GM18511 (cell line): ENCODE data around the gene FRMD3.

ENCODE experiments used
- ATAC-seq: cut with Tn5 transposase; IDR thresholded peaks from one replicate; pipeline ENCODE4 v1.9.1; 2021; ENCODE audit warnings: mild to moderate bottlenecking, moderate library complexity; ENCODE audit not compliant: unreplicated experiment

The FRMD3 gene

DNA sequence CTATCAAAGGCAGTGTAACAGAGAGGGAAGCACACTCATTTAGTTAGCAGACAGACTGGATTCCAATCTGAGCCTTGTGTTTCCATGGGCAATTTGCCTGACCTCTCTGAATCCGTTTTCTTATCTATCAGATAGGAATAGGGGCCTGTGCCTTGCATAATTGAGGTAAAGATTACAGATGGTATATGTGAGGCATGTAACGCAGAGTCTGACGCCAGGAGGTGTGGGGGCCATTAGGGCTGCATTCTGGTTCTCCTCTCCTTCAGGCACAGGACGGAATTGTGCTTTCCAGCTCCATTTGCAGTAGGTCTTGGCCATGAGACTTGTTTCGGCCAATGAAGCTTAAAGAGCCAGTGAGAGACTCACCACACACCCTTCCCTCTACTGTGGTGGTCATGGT, 97.6 kb downstream of the FRMD3 start:
- ATAC-seq, result no peak

DNA sequence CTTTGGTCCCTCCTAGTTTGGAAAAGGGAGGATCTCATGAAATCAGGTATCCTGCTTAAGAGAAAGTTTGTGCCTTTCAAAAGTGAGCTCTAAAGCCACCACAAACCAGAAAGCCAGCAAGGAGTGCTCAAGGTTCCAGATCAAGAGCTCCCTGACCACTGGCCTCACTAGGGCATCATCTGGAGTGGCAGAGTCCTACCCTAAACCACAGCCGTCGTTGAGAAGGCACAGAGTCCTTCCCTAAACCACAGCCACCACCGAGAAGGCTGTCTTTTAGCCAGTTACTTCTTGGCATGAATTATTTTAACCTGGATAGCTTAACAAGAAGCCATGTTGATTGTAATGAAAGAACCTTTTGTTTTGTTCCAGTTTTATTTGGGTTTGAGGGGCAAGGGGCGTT, 102.9 kb downstream of the FRMD3 start:
- ATAC-seq, result no peak

DNA sequence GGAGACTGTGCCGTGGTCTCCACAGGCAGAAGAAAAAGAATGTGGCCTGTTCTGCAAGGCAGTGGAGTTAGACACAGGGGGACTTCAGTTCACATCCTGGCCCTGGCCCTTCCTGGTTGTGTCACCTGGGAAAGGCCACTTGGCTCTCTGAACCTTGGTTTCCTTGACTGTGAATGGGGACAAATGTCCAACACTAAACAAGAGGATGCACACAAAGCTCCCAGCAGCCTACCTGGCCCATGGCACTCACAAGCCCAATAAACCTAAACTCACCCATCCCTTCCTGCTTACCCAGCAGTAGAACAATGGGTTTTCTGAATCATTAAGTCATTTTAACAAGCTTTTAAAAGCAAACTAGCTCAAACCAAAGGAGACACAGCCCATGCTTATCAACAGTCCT, 103.9 kb downstream of the FRMD3 start:
- ATAC-seq, result no peak

DNA sequence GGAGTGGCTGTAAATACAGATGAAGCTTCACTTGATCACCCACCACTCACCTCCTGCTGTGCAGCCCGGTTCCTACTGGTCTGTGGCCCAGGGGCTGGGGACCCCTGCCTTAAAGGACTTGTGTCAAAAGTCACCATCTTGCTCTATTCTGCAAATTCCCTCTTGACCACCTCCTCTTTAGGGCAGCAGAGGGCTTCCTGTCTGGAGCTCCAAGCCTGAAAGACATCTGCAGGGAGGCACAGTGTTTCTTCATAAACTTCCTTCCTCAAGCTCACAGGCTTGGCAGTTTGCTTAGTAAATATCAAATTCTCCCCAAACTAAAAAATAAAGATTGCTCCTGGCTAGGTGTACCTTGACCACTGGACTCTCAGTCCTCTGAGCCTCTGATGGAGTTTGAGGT, 104.4 kb downstream of the FRMD3 start:
- no peak for ATAC-seq

DNA sequence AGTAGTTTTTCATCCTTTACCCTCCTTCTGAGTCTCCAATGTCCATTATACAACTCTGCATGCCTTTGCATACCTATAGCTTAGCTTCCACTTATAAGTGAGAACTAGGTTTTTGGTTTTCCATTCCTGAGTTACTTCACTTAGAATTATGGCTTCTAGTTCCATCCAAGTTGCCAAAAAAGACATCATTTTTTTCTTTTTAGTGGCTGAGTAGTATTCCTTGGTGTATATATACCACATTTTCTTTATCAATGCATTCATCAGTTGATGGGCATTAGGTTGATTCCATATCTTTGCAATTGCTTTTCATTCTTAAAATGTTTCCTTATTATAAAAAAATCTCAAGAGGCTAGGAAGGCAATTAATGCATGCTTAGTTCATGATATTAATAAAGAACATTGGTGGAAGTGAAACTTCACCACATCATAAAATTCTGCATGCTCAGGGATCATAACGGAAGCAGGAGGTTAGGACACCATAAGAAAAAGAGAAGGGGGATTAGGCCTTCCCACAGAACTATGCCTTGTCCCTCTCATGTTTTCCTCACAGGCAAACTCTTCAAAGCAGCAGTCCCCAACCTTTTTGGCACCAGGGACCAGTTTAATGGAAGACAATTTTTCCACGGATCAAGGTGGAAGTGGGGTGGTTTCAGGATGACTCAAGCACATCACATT, 105.2 kb downstream of the FRMD3 start:
- no peak for ATAC-seq

DNA sequence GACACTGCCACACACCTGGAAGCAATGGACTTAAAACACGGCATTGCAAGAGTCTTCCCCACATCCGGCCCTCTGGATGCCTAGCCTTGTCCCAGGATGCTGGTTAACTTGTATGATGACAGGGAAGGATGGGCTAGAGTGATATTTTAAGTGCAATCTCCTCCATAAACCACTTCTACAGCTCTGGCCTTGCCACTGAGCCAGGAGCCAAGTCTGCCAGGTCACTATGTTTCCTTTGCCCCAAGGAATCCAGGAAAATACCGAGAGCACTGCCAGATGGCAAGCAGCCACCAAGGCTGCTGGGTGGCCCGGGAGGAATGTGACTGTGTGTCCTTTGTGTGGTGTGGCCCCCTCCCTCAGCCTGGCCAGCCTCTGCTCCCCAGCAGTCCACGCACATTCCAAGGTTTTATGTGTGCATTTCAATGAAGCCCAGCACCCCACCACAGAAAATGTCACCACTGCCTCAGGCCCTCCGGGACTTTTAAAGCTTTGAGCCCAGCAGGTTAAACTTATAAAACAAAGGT, 106.0 kb downstream of the FRMD3 start:
- ATAC-seq, result no peak

DNA sequence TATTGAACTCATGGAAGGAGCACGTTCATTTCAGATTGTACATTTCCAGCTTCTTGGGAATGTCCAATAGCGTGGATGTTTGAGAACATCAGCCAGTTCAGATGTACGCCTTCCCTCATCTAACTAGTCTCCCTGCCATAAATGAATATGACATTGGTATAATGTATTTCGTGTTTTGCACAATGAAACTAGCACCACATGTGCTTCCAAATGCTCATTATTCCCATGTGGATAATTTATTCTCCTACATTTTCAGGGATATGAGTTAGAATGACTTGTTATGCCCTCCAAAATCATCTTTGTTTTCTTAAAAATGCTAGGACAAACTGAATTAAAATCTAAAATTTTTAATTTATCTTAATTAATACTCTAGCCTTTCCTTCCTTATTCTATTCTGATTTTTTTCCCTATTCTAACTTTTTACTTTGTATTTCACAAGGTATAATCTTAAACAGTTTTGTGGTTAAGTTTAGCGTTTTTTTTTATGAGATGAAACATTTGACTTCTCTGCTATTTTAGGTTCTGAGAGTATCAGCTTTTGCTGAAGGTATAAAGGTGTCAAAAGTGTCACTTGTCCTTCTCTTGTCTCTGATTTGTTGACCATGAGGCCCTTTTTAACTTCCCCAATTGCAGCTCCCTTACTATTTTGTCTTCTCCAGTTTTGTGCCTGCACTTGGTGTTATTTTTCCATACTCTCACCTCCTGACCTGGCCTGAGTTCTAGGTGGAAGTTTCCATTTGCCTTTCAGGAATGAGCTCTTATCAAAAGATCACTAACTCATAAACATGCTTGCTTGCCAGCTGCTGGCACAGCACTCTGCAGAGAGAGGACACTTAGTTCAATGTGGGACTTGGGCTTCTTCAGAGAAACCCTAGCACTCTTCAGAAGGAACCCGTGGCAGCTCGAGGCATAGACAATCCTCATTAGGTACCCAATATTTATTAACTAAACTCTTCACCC, 106.8 kb downstream of the FRMD3 start:
- no peak for ATAC-seq

DNA sequence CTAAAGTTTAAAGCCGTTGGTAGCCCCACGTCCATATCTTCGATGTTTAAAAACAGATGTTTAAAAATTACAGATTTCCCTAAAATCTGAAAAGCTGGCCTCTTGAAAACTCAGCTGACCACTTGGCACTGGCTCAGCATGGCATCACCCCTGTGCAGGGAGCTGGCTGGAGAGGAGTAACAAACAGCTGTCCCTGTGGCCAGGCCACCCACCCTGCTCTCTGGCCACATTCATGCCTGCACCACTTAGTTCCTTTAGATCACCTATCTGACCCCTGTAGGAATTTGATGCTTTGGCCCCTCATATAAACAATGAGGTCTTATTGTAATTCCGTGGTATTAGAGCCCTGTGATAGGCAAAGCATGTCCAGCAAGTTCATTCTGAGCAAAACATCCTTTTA, 107.5 kb downstream of the FRMD3 start:
- no peak for ATAC-seq

DNA sequence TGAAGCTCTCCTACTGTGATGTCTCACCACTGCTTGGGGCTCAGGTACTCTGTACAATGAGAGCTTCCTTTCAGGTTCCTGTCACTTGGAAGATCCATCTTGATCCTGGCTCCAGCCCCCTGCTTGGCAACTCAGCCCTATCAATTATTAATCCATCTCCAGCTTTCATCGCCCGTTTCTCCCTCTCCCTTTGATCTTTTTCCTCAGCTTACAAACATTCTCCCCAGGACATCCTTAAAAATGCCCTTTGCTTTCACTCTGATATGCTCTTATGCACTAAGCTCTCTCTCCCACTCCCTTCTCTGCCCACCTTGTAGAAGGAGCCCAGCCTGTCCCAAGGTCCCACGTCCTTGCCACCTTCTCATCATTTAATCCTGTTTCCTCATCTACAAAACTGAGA, 109.0 kb downstream of the FRMD3 start:
- ATAC-seq, result no peak

DNA sequence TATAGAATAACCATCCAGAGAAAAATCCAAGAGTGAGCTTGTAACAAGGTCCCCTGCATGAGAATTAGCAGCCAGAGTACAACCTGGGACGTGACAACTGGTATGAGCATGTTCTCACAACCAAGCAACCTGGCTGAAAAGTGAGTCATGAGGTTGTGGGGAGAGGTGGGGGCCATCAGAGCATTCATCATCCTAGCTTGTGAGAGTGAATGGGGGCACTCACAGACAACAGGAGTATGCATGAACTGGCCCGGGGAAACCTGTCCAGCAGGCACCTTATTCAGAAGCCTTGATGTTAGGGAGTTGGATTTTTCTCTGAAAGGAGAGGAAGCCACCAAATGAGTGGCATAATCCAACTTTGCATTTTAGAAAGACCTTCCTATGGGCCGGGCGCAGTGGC, 113.0 kb downstream of the FRMD3 start:
- ATAC-seq, result no peak

DNA sequence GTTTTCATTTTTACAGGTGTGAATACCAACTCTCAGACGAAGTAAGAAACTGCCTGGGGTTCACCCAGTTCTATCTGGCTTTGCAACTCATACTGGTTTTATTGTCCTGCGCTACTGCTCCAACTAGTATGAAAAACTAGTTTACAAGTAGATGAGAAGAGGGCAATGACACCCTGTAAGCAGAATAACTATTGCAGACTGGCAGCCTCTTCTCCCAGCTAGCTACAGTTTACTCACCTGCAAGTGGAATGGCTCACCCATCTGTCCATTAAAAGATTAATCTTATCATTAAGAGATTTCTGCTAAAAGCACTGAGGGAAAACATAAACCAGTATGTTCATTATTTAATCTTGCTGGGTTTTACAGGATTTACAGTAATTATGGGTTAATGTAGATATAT, 113.4 kb downstream of the FRMD3 start:
- ATAC-seq, result no peak

DNA sequence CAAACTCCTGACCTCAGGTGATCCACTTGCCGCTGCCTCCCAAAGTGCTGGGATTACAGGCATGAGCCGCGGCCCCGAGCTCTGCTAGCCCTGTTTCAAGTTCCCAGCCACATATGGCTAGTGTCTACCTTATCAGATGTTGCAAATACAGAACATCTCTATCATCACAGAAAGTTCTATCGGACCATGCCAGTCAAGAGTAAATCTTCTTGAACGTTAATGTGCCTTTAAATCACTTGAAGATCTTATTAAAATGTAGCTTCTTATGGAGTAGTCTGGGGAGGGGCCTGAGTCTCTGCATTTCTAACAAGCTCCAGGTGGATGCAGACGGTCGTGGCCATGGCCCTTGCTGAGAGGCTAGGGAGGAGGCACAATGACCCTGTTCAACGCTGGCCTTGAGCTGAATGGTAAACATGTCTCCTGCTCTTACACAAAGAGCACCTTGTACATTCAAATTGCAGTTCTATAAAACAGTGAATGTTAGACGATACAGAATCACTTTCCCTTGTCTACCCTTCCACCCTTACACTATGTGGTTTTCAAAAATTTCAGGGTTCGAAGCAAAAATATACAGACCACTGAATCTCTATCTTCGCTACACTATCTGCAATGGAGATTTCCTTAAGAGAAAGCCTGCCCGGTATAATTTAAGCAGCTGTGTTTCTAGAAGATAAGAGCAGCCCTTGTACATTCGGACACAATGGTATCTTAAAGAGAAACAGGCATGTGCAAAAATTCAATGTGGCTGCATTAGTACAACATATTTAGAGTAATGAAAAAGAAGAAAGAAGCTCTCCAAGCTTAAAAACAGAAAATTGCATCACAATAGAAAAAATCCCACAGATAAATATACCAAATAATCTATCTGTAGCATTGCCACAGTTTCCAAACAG, 114.1 kb downstream of the FRMD3 start:
- ATAC-seq, result no peak

DNA sequence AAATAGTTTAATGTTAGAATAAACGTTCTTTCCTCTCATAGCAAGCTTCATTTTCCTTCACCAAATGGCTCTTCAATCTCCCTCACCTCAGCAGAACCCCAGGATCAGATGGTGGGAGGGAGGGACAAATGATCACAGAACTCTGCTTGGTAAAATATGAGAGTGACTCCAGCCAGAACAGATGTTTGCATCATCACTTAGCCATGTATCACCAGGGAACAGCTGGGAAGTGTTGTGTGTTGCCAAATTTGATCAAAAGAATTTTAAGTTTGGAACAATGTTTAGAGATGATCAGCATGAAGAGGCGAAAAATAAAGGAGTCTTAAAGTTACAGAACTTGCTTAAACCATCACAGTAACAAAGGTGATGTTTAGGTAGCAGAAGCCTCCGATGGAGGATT, 115.7 kb downstream of the FRMD3 start:
- ATAC-seq, result no peak

DNA sequence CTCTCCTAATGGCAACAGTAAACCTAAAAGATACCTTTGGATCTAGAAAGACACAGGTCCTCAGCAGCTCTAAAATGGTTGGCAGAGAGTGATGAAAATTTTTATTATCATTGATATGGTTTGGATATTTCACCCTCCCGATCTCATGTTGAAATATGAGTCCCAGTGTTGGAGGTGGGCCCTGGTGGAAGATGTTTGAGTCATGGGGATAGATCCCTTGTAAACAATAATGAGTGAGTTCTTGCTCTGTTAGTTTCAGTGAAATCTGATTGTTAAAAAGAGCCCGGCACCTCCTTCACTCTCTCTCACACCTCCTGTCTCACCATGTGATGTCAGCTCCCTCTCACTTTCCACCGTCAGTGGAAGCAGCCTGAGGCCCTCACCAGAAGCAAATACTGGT, 117.7 kb downstream of the FRMD3 start:
- ATAC-seq, result no peak

DNA sequence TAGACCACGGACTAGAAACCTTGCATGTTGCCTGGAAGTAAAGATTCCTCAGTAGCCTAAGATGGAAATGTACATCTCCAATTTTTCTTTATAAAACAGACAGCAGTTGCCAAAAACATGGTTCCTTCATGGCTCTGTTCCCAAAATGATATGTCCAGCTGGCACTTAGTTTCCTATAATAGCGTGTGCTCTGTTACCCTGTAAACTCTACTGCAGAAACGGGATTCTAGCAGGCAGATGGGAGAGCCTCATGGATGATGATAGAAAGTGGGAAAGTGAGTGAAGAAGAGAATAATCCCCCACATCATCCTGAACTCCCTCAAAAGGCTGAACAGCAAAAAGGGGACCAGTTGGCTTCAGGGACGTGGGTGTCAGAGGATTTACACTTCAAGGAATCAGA, 118.2 kb downstream of the FRMD3 start:
- ATAC-seq, result no peak

DNA sequence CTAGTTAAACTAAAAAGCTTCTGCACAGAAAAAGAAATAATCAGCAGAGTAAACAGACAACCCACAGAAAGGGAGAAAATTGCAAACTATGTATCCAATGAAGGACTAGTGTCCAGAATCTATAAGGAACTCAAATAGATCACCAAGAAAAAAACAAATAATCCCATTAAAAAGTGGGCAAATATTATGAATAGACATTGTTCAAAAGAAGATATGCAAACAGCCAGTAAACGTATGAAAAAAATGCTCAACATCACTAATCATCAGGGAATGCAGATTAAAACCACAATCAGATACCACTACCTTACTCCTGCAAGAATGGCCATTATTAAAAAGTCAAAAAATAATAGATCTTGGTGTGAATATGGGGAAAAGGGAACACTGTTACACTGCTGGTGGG, 119.9 kb downstream of the FRMD3 start:
- ATAC-seq, result no peak

DNA sequence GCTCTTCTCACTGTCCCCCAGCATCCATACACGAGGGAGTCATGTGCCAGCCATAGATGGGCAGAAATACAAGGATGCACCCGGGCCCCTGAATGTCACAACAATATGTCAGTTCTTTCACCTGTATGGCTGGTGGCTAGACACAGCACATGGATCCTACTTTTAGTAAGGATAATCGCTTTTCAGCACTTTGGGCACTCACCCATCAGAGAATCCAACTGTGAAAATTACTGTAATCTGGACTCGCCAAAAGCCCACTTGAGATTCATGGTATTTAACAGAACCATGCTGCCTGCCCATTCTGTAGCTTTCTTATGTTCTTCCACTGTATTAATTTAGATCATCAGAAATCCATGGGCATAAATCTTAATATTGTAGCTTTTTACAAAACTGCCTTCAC, 124.8 kb downstream of the FRMD3 start:
- no peak for ATAC-seq

DNA sequence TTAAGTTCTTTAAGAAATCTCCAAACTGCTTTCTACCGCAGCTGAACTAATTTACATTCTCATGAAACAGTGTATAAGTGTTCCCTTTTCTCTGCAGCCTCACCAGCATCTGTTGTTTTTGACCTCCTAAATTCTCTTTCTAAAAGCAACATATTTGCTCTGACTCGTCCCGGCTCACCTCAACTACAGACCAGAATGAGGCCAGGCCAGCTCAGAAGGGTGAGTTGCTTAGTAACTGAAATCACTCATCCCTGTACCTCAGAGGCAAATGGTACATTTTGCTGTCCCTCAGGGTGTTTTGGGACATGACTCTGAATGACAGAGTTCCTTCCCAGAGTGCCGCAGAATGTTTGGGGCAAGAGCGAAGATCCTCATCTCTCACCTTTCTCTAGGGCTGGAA, 127.5 kb downstream of the FRMD3 start:
- no peak for ATAC-seq

DNA sequence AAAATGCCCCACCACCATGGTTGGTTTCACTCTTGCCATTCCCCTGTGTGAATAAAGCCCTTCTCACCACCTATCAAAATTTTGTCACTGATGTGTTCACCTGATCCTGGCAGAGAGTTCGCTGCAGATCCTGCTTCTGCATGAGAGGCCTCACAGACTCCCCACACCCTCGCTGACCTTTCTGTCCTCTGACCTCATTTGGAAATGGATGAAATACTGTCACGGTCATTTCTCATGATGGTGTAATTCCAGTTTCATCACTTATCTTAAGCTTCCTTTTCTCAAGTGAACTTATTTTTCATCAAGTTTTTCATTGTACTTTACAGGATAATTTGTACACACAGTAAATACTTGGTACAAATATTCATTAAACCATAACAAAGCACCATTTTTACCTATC, 131.3 kb downstream of the FRMD3 start:
- ATAC-seq, result no peak

DNA sequence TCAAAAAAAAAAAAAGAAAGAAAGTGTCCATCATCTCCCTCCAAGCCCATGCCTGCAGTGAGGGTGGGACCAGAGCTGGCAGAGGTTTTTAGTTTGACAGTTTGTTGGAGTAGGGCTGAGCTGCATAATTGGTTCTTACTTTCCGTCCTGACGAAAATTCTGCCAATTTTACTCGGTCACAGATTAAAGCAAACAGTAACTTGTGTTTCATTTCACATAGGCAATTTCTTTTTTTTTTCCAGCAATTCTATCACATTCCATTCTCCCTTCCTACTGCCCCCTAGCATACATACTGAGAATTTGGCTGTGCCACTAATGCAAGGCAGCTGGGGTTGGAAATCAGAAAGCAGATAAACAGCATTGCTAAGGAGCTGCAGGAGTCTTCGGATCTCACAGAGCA, 132.4 kb downstream of the FRMD3 start:
- ATAC-seq, result no peak
